T-helper 1 cell (primary cell): ENCODE results near the gene GABRR2.

Source experiments
- DNase-seq, 5 donors: peaks; one replicate each; pipeline ENCODE4 v3.0.0-alpha.2; 2012 to 2020

The GABRR2 gene

GRCh38 chr6:89290401-89291155 lies 24.5 kb downstream of the GABRR2 start:
- DNase-seq, result no peak

- DNase-seq, result no peak
These were observed 25.4 kb downstream of the GABRR2 start for GRCh38 chr6:89289710-89290109.

GRCh38 chr6:89287351-89288028 lies 27.6 kb downstream of the GABRR2 start:
- DNase-seq, result no peak

GRCh38 chr6:89286516-89286915 lies 28.6 kb downstream of the GABRR2 start:
- no peak for DNase-seq

- DNase-seq, result no peak
These were observed 29.9 kb downstream of the GABRR2 start for GRCh38 chr6:89284963-89285735.

GRCh38 chr6:89284081-89284480 lies 31.0 kb downstream of the GABRR2 start:
- DNase-seq, result no peak

- DNase-seq, result no peak
These were observed 32.4 kb downstream of the GABRR2 start for GRCh38 chr6:89282749-89283148.

- peak in 4 of 5 donors; percentile 19 to 56 (median 28) for DNase-seq
These were observed 33.3 kb downstream of the GABRR2 start for GRCh38 chr6:89281779-89282246.

GRCh38 chr6:89278956-89279355 lies 36.1 kb downstream of the GABRR2 start:
- no peak for DNase-seq

- DNase-seq, result no peak
These were observed 39.2 kb downstream of the GABRR2 start for GRCh38 chr6:89275900-89276299.

- DNase-seq, result no peak
These were observed 41.3 kb downstream of the GABRR2 start for GRCh38 chr6:89273816-89274215.

GRCh38 chr6:89272596-89272995 lies 42.5 kb downstream of the GABRR2 start:
- DNase-seq, result no peak

- no peak for DNase-seq
These were observed 44.0 kb downstream of the GABRR2 start for GRCh38 chr6:89270951-89271721.

GRCh38 chr6:89269981-89270380 lies 45.1 kb downstream of the GABRR2 start:
- no peak for DNase-seq

- no peak for DNase-seq
These were observed 45.8 kb downstream of the GABRR2 start for GRCh38 chr6:89269252-89269651.

- DNase-seq, result no peak
These were observed 46.3 kb downstream of the GABRR2 start for GRCh38 chr6:89268776-89269175.

GRCh38 chr6:89267918-89268317 lies 47.2 kb downstream of the GABRR2 start:
- DNase-seq, result no peak

GRCh38 chr6:89264296-89264695 lies 50.8 kb downstream of the GABRR2 start:
- no peak for DNase-seq

GRCh38 chr6:89260832-89261231 lies 54.3 kb downstream of the GABRR2 start:
- no peak for DNase-seq

GRCh38 chr6:89260310-89260709 lies 54.8 kb downstream of the GABRR2 start:
- DNase-seq, result no peak

GRCh38 chr6:89258912-89259311 lies 56.2 kb downstream of the GABRR2 start:
- no peak for DNase-seq

- DNase-seq, result no peak
These were observed 57.3 kb downstream of the GABRR2 start for GRCh38 chr6:89257781-89258180.

- no peak for DNase-seq
These were observed 57.8 kb downstream of the GABRR2 start for GRCh38 chr6:89257346-89257745.
